IMR-90 (cell line): Measurements from ENCODE around the gene ROBO1. TPM values are rescaled to one million over a fixed set of nuclear protein-coding genes. Genes with fewer than 3 reads are reported as not detected.

ENCODE experiments used
- ATAC-seq: fragments of 200-7000 bp; cut with Tn5 transposase; 2 replicates; pipeline ENCODE4 v1.9.1; 2020; ENCODE audit warnings: low read depth, mild to moderate bottlenecking, moderate library complexity
- BruUV-seq: library from RNA; stranded (reverse); fragments of 400-500 nt; replicated peaks from 2 replicates; lab custom pipeline; 2021; lab: Mats Ljungman, UMichigan
- CTCF ChIA-PET: fragments of 300-600 bp; formaldehyde crosslinking; extraction: SDS; loops from one replicate; lab custom pipeline; 2021; ENCODE audit warnings: antibody characterized with exemption; lab: Yijun Ruan, JAX
- POLR2A ChIA-PET: fragments of 300-600 bp; sonication (Branson Sonifier 250); formaldehyde crosslinking; loops from one replicate; lab custom pipeline; 2022; ENCODE audit warnings: antibody characterized with exemption; ENCODE audit not compliant: unreplicated experiment; lab: Charles Lee
- DNase-seq: peaks from one replicate; pipeline ENCODE4 v3.0.0; 2013
- H2AFZ ChIP-seq: replicated peaks from 2 replicates; pipeline ENCODE3; 2013; ENCODE audit warnings: low read length, mild to moderate bottlenecking; ENCODE audit not compliant: poor library complexity
- H2AK5ac ChIP-seq: 2 replicates; pipeline ENCODE4 v1.6.1; 2013; ENCODE audit warnings: low read depth, low read length, inconsistent platforms
- H2AK9ac ChIP-seq: replicated peaks from 2 replicates; pipeline ENCODE3; 2013; ENCODE audit warnings: mild to moderate bottlenecking, low read depth, low read length, moderate library complexity; ENCODE audit not compliant: poor library complexity
- H2BK120ac ChIP-seq: 2 replicates; pipeline ENCODE4 v1.6.1; 2013; ENCODE audit warnings: low read depth, low read length, inconsistent platforms
- H2BK15ac ChIP-seq: 3 replicates; pipeline ENCODE4 v1.6.1; 2013; ENCODE audit warnings: low read depth, low read length, inconsistent platforms
- H2BK20ac ChIP-seq: 2 replicates; pipeline ENCODE4 v1.6.1; 2013; ENCODE audit warnings: low read depth, mild to moderate bottlenecking, inconsistent platforms, low read length, moderate library complexity
- H2BK5ac ChIP-seq: 2 replicates; pipeline ENCODE4 v1.6.1; 2013; ENCODE audit warnings: mild to moderate bottlenecking, low read depth, low read length, inconsistent platforms; ENCODE audit not compliant: poor library complexity, severe bottlenecking
- H3K14ac ChIP-seq: replicated peaks from 2 replicates; pipeline ENCODE4 v1.6.1; 2013; ENCODE audit warnings: low read depth, low read length, inconsistent platforms
- H3K18ac ChIP-seq: 2 replicates; pipeline ENCODE4 v1.6.1; 2013; ENCODE audit warnings: low read depth, low read length, control low read depth
- H3K23ac ChIP-seq: 2 replicates; pipeline ENCODE4 v1.6.1; 2013; ENCODE audit warnings: low read depth, low read length, inconsistent platforms
- H3K27ac ChIP-seq: 2 replicates; pipeline ENCODE4 v1.5.1; 2013; ENCODE audit warnings: mild to moderate bottlenecking, control low read depth, low read length; ENCODE audit not compliant: insufficient read depth
- H3K27me3 ChIP-seq: 2 replicates; pipeline ENCODE4 v1.6.1; 2013; ENCODE audit warnings: low read length; ENCODE audit not compliant: control insufficient read depth, insufficient read depth
- H3K36me3 ChIP-seq: 2 replicates; pipeline ENCODE4 v1.6.1; 2013; ENCODE audit warnings: low read length, mixed read lengths; ENCODE audit not compliant: control insufficient read depth, insufficient read depth
- H3K4ac ChIP-seq: 2 replicates; pipeline ENCODE4 v1.6.1; 2013; ENCODE audit warnings: low read depth, low read length, inconsistent platforms
- H3K4me1 ChIP-seq: 2 replicates; pipeline ENCODE4 v1.6.1; 2013; ENCODE audit warnings: low read length, mixed read lengths; ENCODE audit not compliant: control insufficient read depth, insufficient read depth
- H3K4me2 ChIP-seq: 2 replicates; pipeline ENCODE4 v1.6.1; 2013; ENCODE audit warnings: low read depth, mild to moderate bottlenecking, control low read depth, low read length, moderate library complexity
- H3K4me3 ChIP-seq: 2 replicates; pipeline ENCODE4 v1.5.1; 2013; ENCODE audit warnings: low read depth, mild to moderate bottlenecking, control low read depth, low read length, moderate library complexity; ENCODE audit not compliant: insufficient read depth
- H3K56ac ChIP-seq: 2 replicates; pipeline ENCODE4 v1.6.1; 2013; ENCODE audit warnings: low read length, inconsistent platforms; ENCODE audit not compliant: insufficient read depth; ENCODE audit errors: extremely low read depth
- H3K79me1 ChIP-seq, 2 experiments: 2 replicates each; pipeline ENCODE4 v1.6.1; 2013; ENCODE audit warnings: low read length in 2 of 2, inconsistent platforms in 1 of 2, low read depth in 1 of 2
- H3K9ac ChIP-seq: 2 replicates; pipeline ENCODE4 v1.6.1; 2013; ENCODE audit warnings: low read depth, low read length, control low read depth
- H3K9me1 ChIP-seq: 2 replicates; pipeline ENCODE4 v1.6.1; 2013; ENCODE audit warnings: low read length, inconsistent platforms; ENCODE audit not compliant: insufficient read depth
- H3K9me3 ChIP-seq: 2 replicates; pipeline ENCODE4 v1.6.1; 2013; ENCODE audit warnings: low read length; ENCODE audit not compliant: control insufficient read depth, insufficient read depth
- H4K20me1 ChIP-seq: 2 replicates; pipeline ENCODE4 v1.6.1; 2013; ENCODE audit warnings: low read length, inconsistent platforms; ENCODE audit not compliant: insufficient read depth
- H4K5ac ChIP-seq: 2 replicates; pipeline ENCODE4 v1.6.1; 2013; ENCODE audit warnings: mild to moderate bottlenecking, low read depth, low read length, control low read depth
- H4K8ac ChIP-seq, 2 experiments: 2 replicates each; pipeline ENCODE4 v1.6.1; 2013; ENCODE audit warnings: low read depth in 2 of 2, low read length in 2 of 2, control low read depth in 1 of 2, inconsistent platforms in 1 of 2
- H4K91ac ChIP-seq: 2 replicates; pipeline ENCODE4 v1.6.1; 2013; ENCODE audit warnings: low read depth, low read length, inconsistent platforms; ENCODE audit not compliant: insufficient read depth
- BHLHE40 ChIP-seq: fragments of 150-350 bp; IDR thresholded peaks from 2 replicates; pipeline ENCODE4 v1.6.1; 2016; ENCODE audit warnings: mild to moderate bottlenecking, low read depth, low read length
- CEBPB ChIP-seq: IDR thresholded peaks from 2 replicates; pipeline ENCODE4 v1.6.1; 2012; ENCODE audit warnings: low read depth, low read length, improper control_type of control experiment
- CHD1 ChIP-seq: IDR thresholded peaks from 2 replicates; pipeline ENCODE4 v1.6.1; 2012; ENCODE audit warnings: low read depth, low read length, improper control_type of control experiment
- CTCF ChIP-seq: conservative IDR thresholded peaks from 2 replicates; pipeline ENCODE4 v1.5.1; 2012; ENCODE audit warnings: mild to moderate bottlenecking, low read depth, low read length, improper control_type of control experiment
- ELK1 ChIP-seq: fragments of 150-350 bp; IDR thresholded peaks from 2 replicates; pipeline ENCODE4 v1.6.1; 2016; ENCODE audit warnings: low read depth, mild to moderate bottlenecking, low read length, moderate library complexity, borderline replicate concordance
- FOS ChIP-seq: fragments of 150-350 bp; IDR thresholded peaks from 2 replicates; pipeline ENCODE4 v1.6.1; 2016; ENCODE audit warnings: low read depth, low read length
- MAFK ChIP-seq: IDR thresholded peaks from 2 replicates; pipeline ENCODE4 v1.6.1; 2012; ENCODE audit warnings: low read depth, low read length, improper control_type of control experiment
- MAZ ChIP-seq: IDR thresholded peaks from 2 replicates; pipeline ENCODE4 v1.6.1; 2012; ENCODE audit warnings: low read depth, mild to moderate bottlenecking, low read length, improper control_type of control experiment, moderate library complexity, borderline replicate concordance
- MXI1 ChIP-seq: IDR thresholded peaks from 2 replicates; pipeline ENCODE4 v1.6.1; 2012; ENCODE audit warnings: low read depth, mild to moderate bottlenecking, low read length, moderate library complexity, borderline replicate concordance
- NFE2L2 ChIP-seq: fragments of 150-350 bp; IDR thresholded peaks from 2 replicates; pipeline ENCODE4 v1.6.1; 2016; ENCODE audit warnings: low read depth, mild to moderate bottlenecking, low read length
- POLR2A ChIP-seq: IDR thresholded peaks from 2 replicates; pipeline ENCODE4 v1.6.1; 2012; ENCODE audit warnings: mild to moderate bottlenecking, low read depth, low read length
- RAD21 ChIP-seq: IDR thresholded peaks from 2 replicates; pipeline ENCODE4 v1.6.1; 2012; ENCODE audit warnings: low read length, improper control_type of control experiment
- RCOR1 ChIP-seq: IDR thresholded peaks from 2 replicates; pipeline ENCODE4 v1.6.1; 2012; ENCODE audit warnings: mild to moderate bottlenecking, low read length, improper control_type of control experiment; ENCODE audit not compliant: insufficient replicate concordance
- RFX5 ChIP-seq: IDR thresholded peaks from 2 replicates; pipeline ENCODE4 v1.8.0; 2012; ENCODE audit warnings: low read depth, mild to moderate bottlenecking, low read length, moderate library complexity
- SMC3 ChIP-seq: fragments of 150-350 bp; IDR thresholded peaks from 2 replicates; pipeline ENCODE4 v1.6.1; 2016; ENCODE audit warnings: low read depth, mild to moderate bottlenecking, antibody characterized with exemption, low read length, moderate library complexity
- WGBS, 2 experiments: methylation state at CpG; one replicate each; pipeline versions ENCODE4 v1.1.5 to v1.1.7; 2013; ENCODE audit warnings: missing lambda C conversion rate in 2 of 2; ENCODE audit not compliant: insufficient read length in 1 of 2; ENCODE audit errors: extremely low coverage in 2 of 2; 5-methylcytosine and 5-hydroxymethylcytosine counted together
- dilution Hi-C: fragments of 300-500 bp; cut with HindIII; formaldehyde crosslinking; loops from one replicate; pipeline ENCODE4 v1.14.3; 2018; ENCODE audit warnings: low sequenced_read_pairs; ENCODE audit not compliant: unreplicated experiment
- in situ Hi-C: fragments of 300-500 bp; cut with MboI; formaldehyde crosslinking; loops from 3 replicates; pipeline ENCODE4 v1.14.3; 2019; ENCODE audit warnings: low sequenced_read_pairs, inconsistent platforms, mixed read lengths
- intact Hi-C: fragments of 100-400 bp; cut with micrococcal nuclease; formaldehyde crosslinking; loops from 2 replicates; pipeline ENCODE4 v1.10.0; 2022
- polyA plus RNA-seq, 3 experiments: library from polyadenylated mRNA; depleted of rRNA; stranded (reverse); fragments of >200 nt; gene quantifications; 2 replicates each; pipeline ENCODE4 v1.2.3, GENCODE V29; 2012; ENCODE audit warnings: low replicate concordance in 1 of 3
- total RNA-seq: library from RNA; depleted of rRNA; stranded (reverse); fragments of >200 nt; gene quantifications from 2 replicates; pipeline ENCODE4 v1.2.3, GENCODE V29; 2012
- TF ChIP-seq, protein P1 (sequence below): fragments of 150-350 bp; IDR thresholded peaks from 2 replicates; pipeline ENCODE4 v1.6.1; 2017; ENCODE audit warnings: mild to moderate bottlenecking, antibody characterized with exemption, low read length, low read depth

Gene ROBO1
- total and polyA plus RNA-seq, 2 of the 4 experiments (the other 2 are of a cell fraction), result 24.1 to 53.9 TPM

- Histone ChIP-seq H3K9me3 (no peaks in the 10 kb centered on the region), H3K4me1 (no peaks in the 10 kb centered on the region), H3K14ac (no peak overlapping the region), H2AFZ (no peak overlapping the region), H3K27me3 (no peaks in the 10 kb centered on the region), H3K18ac (no peak overlapping the region), H3K56ac (no peak overlapping the region), H2BK15ac (no peak overlapping the region), H2AK5ac (no peak overlapping the region), H3K4me2 (no peak overlapping the region), H3K9me1 (no peaks in the 10 kb centered on the region), H3K27ac (no peak overlapping the region), H2AK9ac (no peak overlapping the region), H4K8ac (no peak overlapping the region), H2BK5ac (no peak overlapping the region), H4K5ac (no peak overlapping the region), H3K23ac (no peak overlapping the region), H3K9ac (no peak overlapping the region), H3K79me1 (no peaks in the 10 kb centered on the region), H4K91ac (no peak overlapping the region), H2BK120ac (no peak overlapping the region), H2BK20ac (no peak overlapping the region), H3K4ac (no peak overlapping the region), H4K20me1 (no peaks in the 10 kb centered on the region), H3K36me3 (no peaks in the 10 kb centered on the region), H3K4me3 (no peak overlapping the region)
- ATAC-seq, result no peak
- ChIA-PET POLR2A (no interaction called here), CTCF (no interaction called here)
- no peak for DNase-seq
- intact Hi-C loops, result no loop called here
- no peak for TF ChIP-seq NFE2L2
- no peak for TF ChIP-seq POLR2A
- no peak for TF ChIP-seq RAD21
- TF ChIP-seq MAZ, result no peak
- TF ChIP-seq MXI1, result no peak
- TF ChIP-seq RFX5, result no peak
- TF ChIP-seq BHLHE40, result no peak
- TF ChIP-seq SMC3, result no peak
- no peak for TF ChIP-seq CHD1
- TF ChIP-seq ELK1, result no peak
- TF ChIP-seq, protein P1, sequence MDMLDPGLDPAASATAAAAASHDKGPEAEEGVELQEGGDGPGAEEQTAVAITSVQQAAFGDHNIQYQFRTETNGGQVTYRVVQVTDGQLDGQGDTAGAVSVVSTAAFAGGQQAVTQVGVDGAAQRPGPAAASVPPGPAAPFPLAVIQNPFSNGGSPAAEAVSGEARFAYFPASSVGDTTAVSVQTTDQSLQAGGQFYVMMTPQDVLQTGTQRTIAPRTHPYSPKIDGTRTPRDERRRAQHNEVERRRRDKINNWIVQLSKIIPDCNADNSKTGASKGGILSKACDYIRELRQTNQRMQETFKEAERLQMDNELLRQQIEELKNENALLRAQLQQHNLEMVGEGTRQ, result no peak
- TF ChIP-seq FOS, result no peak
- no peak for TF ChIP-seq CEBPB
- no peak for TF ChIP-seq RCOR1
- TF ChIP-seq CTCF, result no peak
- TF ChIP-seq MAFK, result no peak
- BruUV-seq, result no TSS peak
- in situ Hi-C loops, result no loop called here
- no CpG with 5 or more reads among the region's 2 CpGs for WGBS, 2 experiments
- dilution Hi-C loops, result no loop called here
These were observed 95.1 kb downstream of the ROBO1 start for GRCh38 chr3:79672731-79673130.
